Right atrium auricular region (tissue), 2 donors: ENCODE data around the gene UBR3. TPM values are rescaled to one million over a fixed set of nuclear protein-coding genes. Genes with fewer than 3 reads are reported as not detected.
A peak's percentile ranks its signal among the peaks of the same experiment; 100 is the strongest.
"Not testable (repeated sequence)": the region's sequence is repeated elsewhere in the genome, so short reads cannot be mapped to it uniquely, and the experiment has no call there.

Experiments
- DNase-seq: peaks from one replicate; pipeline ENCODE4 v3.0.0-alpha.2; 2019; ENCODE audit warnings: low spot score
- H3K27ac ChIP-seq, 2 donors: fragments of 200-600 bp; sonication (generic); 1 replicate in 1 of 2; 2 replicates in 1 of 2; pipeline ENCODE4 v1.5.1; 2016 to 2019
- H3K27me3 ChIP-seq, 2 donors: fragments of 200-600 bp; sonication (generic); one replicate each; pipeline versions ENCODE4 v1.5.1 to v1.6.0; 2017 to 2019
- H3K36me3 ChIP-seq: fragments of 200-600 bp; sonication (generic); one replicate; pipeline ENCODE4 v1.5.1; 2016
- H3K4me1 ChIP-seq, 2 donors: fragments of 200-600 bp; sonication (generic); one replicate each; pipeline versions ENCODE4 v1.5.1 to v1.6.0; 2017 to 2019
- H3K4me3 ChIP-seq, 2 donors: fragments of 200-600 bp; sonication (generic); 1 replicate in 1 of 2; 2 replicates in 1 of 2; pipeline ENCODE4 v1.5.1; 2017 to 2019; ENCODE audit warnings: mild to moderate bottlenecking in 1 of 2, moderate library complexity in 1 of 2
- H3K9me3 ChIP-seq, 2 donors: fragments of 200-600 bp; sonication (generic); one replicate each; pipeline ENCODE4 v1.5.1; 2019
- total RNA-seq, 2 donors: library from RNA; depleted of rRNA; stranded (reverse); fragments of >200 nt; gene quantifications; one replicate each; pipeline ENCODE4 v1.1.0, GENCODE V29; 2016
- TF ChIP-seq, protein P1 (sequence below), 2 donors: fragments of 200-600 bp; sonication (generic); IDR thresholded peaks; one replicate each; pipeline ENCODE4 v1.5.1; 2019; ENCODE audit warnings: antibody characterized with exemption in 2 of 2

The UBR3 gene
- total RNA-seq, 2 donors from 2014 or later = 56.5 to 93.6 TPM

DNA sequence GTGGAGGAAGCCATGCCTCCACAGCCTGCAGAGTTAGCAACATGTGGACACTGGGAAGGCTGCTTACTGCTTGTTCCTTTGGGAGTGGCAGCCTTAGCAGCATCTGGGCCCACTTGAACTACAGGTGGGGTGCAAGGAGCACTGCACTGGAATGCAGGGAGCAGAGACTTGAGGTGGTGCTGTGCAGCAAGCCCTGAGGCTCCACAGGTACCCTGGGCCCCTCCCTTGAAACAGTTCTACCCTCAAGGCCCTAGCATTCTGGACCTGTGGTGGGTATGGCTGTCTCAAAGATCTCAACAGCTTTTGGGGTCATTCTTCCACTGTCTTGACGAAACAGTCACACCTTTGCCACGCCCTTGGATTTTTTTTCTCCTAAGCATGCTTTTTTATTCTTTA, 13.5 kb downstream of the UBR3 start:
- no peaks in the 10 kb centered on the region for H3K36me3 ChIP-seq
- TF ChIP-seq, protein P1, sequence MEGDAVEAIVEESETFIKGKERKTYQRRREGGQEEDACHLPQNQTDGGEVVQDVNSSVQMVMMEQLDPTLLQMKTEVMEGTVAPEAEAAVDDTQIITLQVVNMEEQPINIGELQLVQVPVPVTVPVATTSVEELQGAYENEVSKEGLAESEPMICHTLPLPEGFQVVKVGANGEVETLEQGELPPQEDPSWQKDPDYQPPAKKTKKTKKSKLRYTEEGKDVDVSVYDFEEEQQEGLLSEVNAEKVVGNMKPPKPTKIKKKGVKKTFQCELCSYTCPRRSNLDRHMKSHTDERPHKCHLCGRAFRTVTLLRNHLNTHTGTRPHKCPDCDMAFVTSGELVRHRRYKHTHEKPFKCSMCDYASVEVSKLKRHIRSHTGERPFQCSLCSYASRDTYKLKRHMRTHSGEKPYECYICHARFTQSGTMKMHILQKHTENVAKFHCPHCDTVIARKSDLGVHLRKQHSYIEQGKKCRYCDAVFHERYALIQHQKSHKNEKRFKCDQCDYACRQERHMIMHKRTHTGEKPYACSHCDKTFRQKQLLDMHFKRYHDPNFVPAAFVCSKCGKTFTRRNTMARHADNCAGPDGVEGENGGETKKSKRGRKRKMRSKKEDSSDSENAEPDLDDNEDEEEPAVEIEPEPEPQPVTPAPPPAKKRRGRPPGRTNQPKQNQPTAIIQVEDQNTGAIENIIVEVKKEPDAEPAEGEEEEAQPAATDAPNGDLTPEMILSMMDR (IDR thresholded peaks at IDR 0.05) = no peak
- peaks cover 0 to 50% of the 10 kb centered on the region in 2 donors for H3K4me1 ChIP-seq
- DNase-seq = no peak
- no peak overlapping the region for H3K4me3 ChIP-seq
- H3K9me3 ChIP-seq = no peaks in the 10 kb centered on the region
- no peaks in the 10 kb centered on the region for H3K27me3 ChIP-seq
- H3K27ac ChIP-seq = peak overlapping the region in 1 of 2 donors; percentile 39

DNA sequence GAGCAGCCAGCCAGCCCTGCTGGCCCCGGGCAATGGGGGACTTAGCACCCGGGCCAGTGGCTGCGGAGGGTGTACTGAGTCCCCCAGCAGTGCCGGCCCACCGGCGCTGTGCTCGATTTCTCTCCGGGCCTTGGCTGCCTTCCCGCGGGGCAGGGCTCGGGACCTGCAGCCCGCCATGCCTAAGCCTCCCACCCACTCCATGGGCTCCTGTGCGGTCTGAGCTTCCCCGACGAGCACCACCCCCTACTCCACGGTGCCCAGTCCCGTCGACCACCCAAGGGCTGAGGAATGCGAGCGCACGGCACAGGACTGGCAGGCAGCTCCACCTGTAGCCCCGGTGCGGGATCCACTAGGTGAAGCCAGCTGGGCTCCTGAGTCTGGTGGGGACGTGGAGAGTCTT, 14.4 kb downstream of the UBR3 start:
- H3K4me3 ChIP-seq, DNase-seq, H3K27ac ChIP-seq, H3K27me3 ChIP-seq, H3K36me3 ChIP-seq, H3K9me3 ChIP-seq: not testable (repeated sequence)
- H3K4me1 ChIP-seq = peaks cover 0 to 45% of the 10 kb centered on the region in 2 donors

DNA sequence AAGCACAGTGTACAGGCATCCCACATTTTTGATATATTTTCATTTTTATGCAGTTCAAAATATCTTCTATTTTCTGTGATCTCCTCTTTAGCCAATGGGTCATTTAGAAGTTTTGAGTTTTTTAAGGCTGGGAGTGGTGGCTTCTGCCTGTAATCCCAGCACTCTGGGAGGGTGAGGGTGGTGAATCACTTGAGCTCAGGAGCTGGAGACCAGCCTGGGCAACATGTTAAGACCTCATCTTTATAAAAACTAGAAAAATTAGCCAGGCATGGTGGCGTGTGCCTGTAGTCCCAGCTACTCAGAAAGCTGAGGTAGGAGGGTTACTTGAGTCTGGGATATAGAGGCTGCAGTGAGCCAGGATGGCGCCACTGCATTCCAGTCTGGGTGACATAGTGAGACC, 17.8 kb downstream of the UBR3 start:
- H3K27me3 ChIP-seq = no peaks in the 10 kb centered on the region
- H3K4me1 ChIP-seq = peaks cover 0 to 40% of the 10 kb centered on the region in 2 donors
- no peak overlapping the region for H3K4me3 ChIP-seq
- no peaks in the 10 kb centered on the region for H3K9me3 ChIP-seq
- H3K36me3 ChIP-seq = no peaks in the 10 kb centered on the region
- TF ChIP-seq, protein P1 (IDR thresholded peaks at IDR 0.05) = no peak
- no peak overlapping the region for H3K27ac ChIP-seq
- no peak for DNase-seq

DNA sequence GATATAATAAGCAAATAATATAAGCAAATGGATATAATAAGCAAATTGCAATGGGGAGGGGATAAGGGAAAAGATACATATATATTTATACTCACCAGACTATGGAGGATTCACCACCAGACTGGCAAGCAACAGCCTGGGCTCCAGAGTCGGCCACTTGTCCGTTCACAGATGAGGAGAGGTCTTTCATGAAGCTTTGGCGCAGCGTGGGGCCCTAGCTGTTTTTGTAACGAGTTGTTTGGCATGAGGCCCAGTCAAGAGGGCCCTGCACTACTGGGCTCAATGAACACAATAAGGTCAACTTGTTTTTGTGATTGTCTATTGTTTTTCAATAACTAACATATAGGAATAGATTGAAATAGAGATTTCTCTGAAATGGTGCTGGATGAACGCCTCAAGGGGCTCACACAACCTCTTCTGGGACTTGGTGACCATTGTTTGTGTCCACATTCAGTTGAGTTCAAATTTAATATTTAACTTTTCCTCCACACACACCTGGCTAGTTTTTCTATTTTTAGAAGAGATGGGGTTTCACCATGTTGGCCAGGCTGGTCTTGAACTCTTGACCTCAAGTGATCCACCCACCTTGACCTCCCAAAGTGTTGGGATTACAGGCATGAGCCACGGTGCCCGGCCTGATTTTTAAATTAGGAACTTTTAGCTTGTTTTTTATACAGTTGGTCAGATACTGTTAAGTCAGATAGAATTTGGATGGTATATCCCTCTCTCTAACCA, 21.9 kb downstream of the UBR3 start:
- peaks cover 0 to 22% of the 10 kb centered on the region in 2 donors for H3K4me1 ChIP-seq
- not testable (repeated sequence) for H3K27me3 ChIP-seq, DNase-seq, H3K4me3 ChIP-seq, H3K27ac ChIP-seq, H3K9me3 ChIP-seq, H3K36me3 ChIP-seq

DNA sequence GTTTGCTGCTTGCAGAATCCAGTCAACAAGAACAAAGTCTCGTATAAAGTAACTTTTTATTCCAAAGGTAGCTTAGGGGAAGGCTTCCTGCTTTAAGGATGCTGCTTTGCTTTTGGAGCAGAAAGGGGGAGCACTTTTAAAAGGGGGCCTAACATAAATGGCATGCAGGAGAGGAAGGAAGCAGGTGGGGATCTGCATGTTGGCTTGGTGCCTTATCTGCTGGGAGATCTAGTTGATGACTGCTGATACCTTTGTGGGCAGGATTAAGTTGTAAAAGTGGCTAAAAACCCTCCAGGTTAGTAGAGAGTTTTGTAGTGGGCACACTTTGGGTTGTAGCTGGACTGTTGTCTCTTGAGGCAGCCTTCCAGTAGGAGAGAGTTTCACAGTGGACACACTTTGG, 22.5 kb downstream of the UBR3 start:
- Histone ChIP-seq H3K36me3 (no peaks in the 10 kb centered on the region), H3K4me1 (peaks cover 0 to 22% of the 10 kb centered on the region in 2 donors), H3K9me3 (no peaks in the 10 kb centered on the region), H3K27me3 (no peaks in the 10 kb centered on the region), H3K4me3 (no peak overlapping the region), H3K27ac (no peak overlapping the region)
- TF ChIP-seq, protein P1 (IDR thresholded peaks at IDR 0.05) = no peak
- no peak for DNase-seq

DNA sequence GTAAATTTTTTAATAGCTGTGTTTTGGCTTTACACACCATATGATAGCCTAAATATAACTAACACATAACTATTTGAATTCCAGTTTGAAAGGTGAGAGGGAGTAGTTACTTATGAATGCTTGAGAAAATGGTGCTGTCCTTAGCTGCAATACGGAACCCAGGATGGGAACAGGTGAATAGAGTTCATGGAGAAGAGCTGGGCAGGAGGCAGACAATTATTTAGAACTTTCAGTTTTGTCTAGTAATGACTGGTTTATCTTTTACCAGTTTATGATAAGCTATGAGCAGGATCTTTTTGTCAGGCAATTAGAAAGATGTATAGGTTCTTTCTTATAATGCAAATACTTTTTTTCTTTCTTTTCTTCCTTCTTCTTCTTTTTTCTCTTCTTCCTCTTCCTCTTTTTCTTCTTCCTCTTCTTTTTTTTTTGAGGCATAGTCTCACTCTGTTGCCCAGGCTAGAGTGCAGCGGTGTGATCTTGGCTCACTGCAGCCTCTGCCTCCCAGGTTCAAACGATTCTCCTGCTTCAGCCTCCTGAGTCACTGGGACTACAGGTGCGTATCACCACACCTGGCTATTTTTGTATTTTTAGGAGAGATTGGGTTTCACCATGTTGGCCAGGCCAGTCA, 25.9 kb downstream of the UBR3 start:
- Histone ChIP-seq H3K27me3 (no peaks in the 10 kb centered on the region), H3K36me3 (no peaks in the 10 kb centered on the region), H3K9me3 (no peaks in the 10 kb centered on the region), H3K27ac (no peak overlapping the region), H3K4me1 (peaks cover 0 to 17% of the 10 kb centered on the region in 2 donors), H3K4me3 (no peak overlapping the region)
- TF ChIP-seq, protein P1 (IDR thresholded peaks at IDR 0.05) = no peak
- no peak for DNase-seq

DNA sequence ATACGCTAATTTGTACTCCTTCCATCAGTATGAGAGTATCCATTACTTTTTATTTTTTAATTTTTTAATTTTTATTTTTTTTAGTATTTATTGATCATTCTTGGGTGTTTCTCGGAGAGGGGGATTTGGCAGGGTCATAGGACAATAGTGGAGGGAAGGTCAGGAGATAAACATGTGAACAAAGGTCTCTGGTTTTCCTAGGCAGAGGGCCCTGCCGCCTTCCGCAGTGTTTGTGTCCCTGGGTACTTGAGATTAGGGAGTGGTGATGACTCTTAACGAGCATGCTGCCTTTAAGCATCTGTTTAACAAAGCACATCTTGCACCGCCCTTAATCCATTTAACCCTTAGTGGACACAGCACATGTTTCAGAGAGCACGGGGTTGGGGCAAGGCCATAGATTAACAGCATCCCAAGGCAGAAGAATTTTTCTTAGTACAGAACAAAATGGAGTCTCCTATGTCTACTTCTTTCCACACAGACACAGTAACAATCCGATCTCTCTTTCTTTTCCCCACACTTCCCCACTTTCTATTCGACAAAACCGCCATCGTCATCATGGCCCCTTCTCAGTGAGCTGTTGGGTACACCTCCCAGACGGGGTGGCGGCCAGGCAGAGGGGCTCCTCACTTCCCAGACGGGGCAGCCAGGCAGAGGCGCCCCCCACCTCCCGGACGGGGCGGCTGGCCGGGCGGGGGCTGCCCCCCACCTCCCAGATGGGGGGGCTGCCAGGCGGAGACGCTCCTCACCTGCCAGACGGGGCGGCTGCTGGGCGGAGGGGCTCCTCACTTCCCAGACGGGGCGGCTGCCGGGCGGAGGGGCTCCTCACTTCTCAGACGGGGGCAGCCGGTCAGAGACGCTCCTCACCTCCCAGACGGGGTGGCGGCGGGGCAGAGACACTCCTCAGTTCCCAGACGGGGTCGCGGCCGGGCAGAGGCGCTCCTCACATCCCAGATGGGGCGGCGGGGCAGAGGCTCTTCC, 28.3 kb downstream of the UBR3 start:
- not testable (repeated sequence) for H3K4me1 ChIP-seq, H3K9me3 ChIP-seq, H3K36me3 ChIP-seq, H3K27me3 ChIP-seq, H3K4me3 ChIP-seq, H3K27ac ChIP-seq, DNase-seq
